ENCODE measurements around the gene RSF1.

Gene RSF1

GRCh38 chr11:77775936-77776335 is 44.6 kb downstream of the RSF1 start:
- no peak overlapping the region for H3K4me3 ChIP-seq (ENCODE audit: low read length)
- peaks cover 7% of the 10 kb centered on the region for H3K4me1 ChIP-seq (ENCODE audit: control insufficient read depth, low read depth, low read length)
- no peaks in the 10 kb centered on the region for H3K9me3 ChIP-seq (ENCODE audit: control insufficient read depth, low read depth, low read length)
- H3K27ac ChIP-seq (ENCODE audit: low read length): no peak overlapping the region
- H3K9ac ChIP-seq (ENCODE audit: low read length): no peak overlapping the region
- no peaks in the 10 kb centered on the region for H3K27me3 ChIP-seq (ENCODE audit: control insufficient read depth, insufficient read depth, low read length)
- peaks cover 7% of the 10 kb centered on the region for H3K36me3 ChIP-seq (ENCODE audit: control insufficient read depth, low read depth, low read length)

- no peak overlapping the region for H3K9ac ChIP-seq (ENCODE audit: low read length)
- no peak overlapping the region for H3K4me3 ChIP-seq (ENCODE audit: low read length)
- H3K9me3 ChIP-seq (ENCODE audit: control insufficient read depth, low read depth, low read length): no peaks in the 10 kb centered on the region
- no peaks in the 10 kb centered on the region for H3K27me3 ChIP-seq (ENCODE audit: control insufficient read depth, insufficient read depth, low read length)
- no peak overlapping the region for H3K27ac ChIP-seq (ENCODE audit: low read length)
- peaks cover 9% of the 10 kb centered on the region for H3K4me1 ChIP-seq (ENCODE audit: control insufficient read depth, low read depth, low read length)
- peaks cover 7% of the 10 kb centered on the region for H3K36me3 ChIP-seq (ENCODE audit: control insufficient read depth, low read depth, low read length)
Measured at GRCh38 chr11:77771135-77771534, 49.4 kb downstream of the RSF1 start.

GRCh38 chr11:77770629-77771028 is 49.9 kb downstream of the RSF1 start:
- Histone ChIP-seq H3K4me3 (ENCODE audit: low read length) (no peak overlapping the region), H3K9ac (ENCODE audit: low read length) (no peak overlapping the region), H3K9me3 (ENCODE audit: control insufficient read depth, low read depth, low read length) (no peaks in the 10 kb centered on the region), H3K4me1 (ENCODE audit: control insufficient read depth, low read depth, low read length) (peaks cover 9% of the 10 kb centered on the region), H3K27me3 (ENCODE audit: control insufficient read depth, insufficient read depth, low read length) (no peaks in the 10 kb centered on the region), H3K36me3 (ENCODE audit: control insufficient read depth, low read depth, low read length) (peaks cover 3% of the 10 kb centered on the region), H3K27ac (ENCODE audit: low read length) (no peak overlapping the region)

GRCh38 chr11:77762426-77762825 is 58.1 kb downstream of the RSF1 start:
- H3K9me3 ChIP-seq (ENCODE audit: control insufficient read depth, low read depth, low read length): no peaks in the 10 kb centered on the region
- no peak overlapping the region for H3K27ac ChIP-seq (ENCODE audit: low read length)
- no peaks in the 10 kb centered on the region for H3K27me3 ChIP-seq (ENCODE audit: control insufficient read depth, insufficient read depth, low read length)
- no peak overlapping the region for H3K9ac ChIP-seq (ENCODE audit: low read length)
- H3K4me1 ChIP-seq (ENCODE audit: control insufficient read depth, low read depth, low read length): peaks cover 2% of the 10 kb centered on the region
- H3K36me3 ChIP-seq (ENCODE audit: control insufficient read depth, low read depth, low read length): peaks cover 19% of the 10 kb centered on the region
- H3K4me3 ChIP-seq (ENCODE audit: low read length): no peak overlapping the region

- H3K9ac ChIP-seq (ENCODE audit: low read length): no peak overlapping the region
- H3K4me1 ChIP-seq (ENCODE audit: control insufficient read depth, low read depth, low read length): no peaks in the 10 kb centered on the region
- H3K27ac ChIP-seq (ENCODE audit: low read length): no peak overlapping the region
- H3K4me3 ChIP-seq (ENCODE audit: low read length): no peak overlapping the region
- H3K27me3 ChIP-seq (ENCODE audit: control insufficient read depth, insufficient read depth, low read length): no peaks in the 10 kb centered on the region
- peaks cover 19% of the 10 kb centered on the region for H3K36me3 ChIP-seq (ENCODE audit: control insufficient read depth, low read depth, low read length)
- no peaks in the 10 kb centered on the region for H3K9me3 ChIP-seq (ENCODE audit: control insufficient read depth, low read depth, low read length)
Measured at GRCh38 chr11:77761491-77761890, 59.0 kb downstream of the RSF1 start.

GRCh38 chr11:77758331-77758730 is 62.2 kb downstream of the RSF1 start:
- Histone ChIP-seq H3K4me3 (ENCODE audit: low read length) (no peak overlapping the region), H3K27ac (ENCODE audit: low read length) (no peak overlapping the region), H3K27me3 (ENCODE audit: control insufficient read depth, insufficient read depth, low read length) (no peaks in the 10 kb centered on the region), H3K36me3 (ENCODE audit: control insufficient read depth, low read depth, low read length) (peaks cover 7% of the 10 kb centered on the region), H3K9ac (ENCODE audit: low read length) (no peak overlapping the region), H3K4me1 (ENCODE audit: control insufficient read depth, low read depth, low read length) (peaks cover 8% of the 10 kb centered on the region), H3K9me3 (ENCODE audit: control insufficient read depth, low read depth, low read length) (no peaks in the 10 kb centered on the region)

- no peak overlapping the region for H3K9ac ChIP-seq (ENCODE audit: low read length)
Measured at GRCh38 chr11:77753230-77753629, 67.3 kb downstream of the RSF1 start.

GRCh38 chr11:77752516-77752915 is 68.0 kb downstream of the RSF1 start:
- Histone ChIP-seq H3K36me3 (ENCODE audit: control insufficient read depth, low read depth, low read length) (peaks cover 4% of the 10 kb centered on the region), H3K27ac (ENCODE audit: low read length) (peak overlapping the region; percentile 18), H3K9me3 (ENCODE audit: control insufficient read depth, low read depth, low read length) (no peaks in the 10 kb centered on the region), H3K4me3 (ENCODE audit: low read length) (peak overlapping the region; percentile 18), H3K9ac (ENCODE audit: low read length) (no peak overlapping the region), H3K4me1 (ENCODE audit: control insufficient read depth, low read depth, low read length) (peaks cover 45% of the 10 kb centered on the region), H3K27me3 (ENCODE audit: control insufficient read depth, insufficient read depth, low read length) (no peaks in the 10 kb centered on the region)

More at GRCh38 chr11:77753230-77753629, 67.3 kb downstream of the RSF1 start:
- Histone ChIP-seq H3K4me3 (ENCODE audit: low read length) (peak overlapping the region; percentile 18), H3K4me1 (ENCODE audit: control insufficient read depth, low read depth, low read length) (peaks cover 41% of the 10 kb centered on the region), H3K9me3 (ENCODE audit: control insufficient read depth, low read depth, low read length) (no peaks in the 10 kb centered on the region), H3K27me3 (ENCODE audit: control insufficient read depth, insufficient read depth, low read length) (no peaks in the 10 kb centered on the region), H3K36me3 (ENCODE audit: control insufficient read depth, low read depth, low read length) (peaks cover 5% of the 10 kb centered on the region), H3K27ac (ENCODE audit: low read length) (peak overlapping the region; percentile 7)

- no peak overlapping the region for H3K27ac ChIP-seq (ENCODE audit: low read length)
- peaks cover 47% of the 10 kb centered on the region for H3K4me1 ChIP-seq (ENCODE audit: control insufficient read depth, low read depth, low read length)
- H3K36me3 ChIP-seq (ENCODE audit: control insufficient read depth, low read depth, low read length): peaks cover 4% of the 10 kb centered on the region
- H3K9ac ChIP-seq (ENCODE audit: low read length): no peak overlapping the region
- H3K4me3 ChIP-seq (ENCODE audit: low read length): no peak overlapping the region
- H3K9me3 ChIP-seq (ENCODE audit: control insufficient read depth, low read depth, low read length): no peaks in the 10 kb centered on the region
- H3K27me3 ChIP-seq (ENCODE audit: control insufficient read depth, insufficient read depth, low read length): no peaks in the 10 kb centered on the region
Measured at GRCh38 chr11:77750394-77751156, 69.9 kb downstream of the RSF1 start.

- Histone ChIP-seq H3K9me3 (ENCODE audit: control insufficient read depth, low read depth, low read length) (no peaks in the 10 kb centered on the region), H3K9ac (ENCODE audit: low read length) (no peak overlapping the region), H3K4me1 (ENCODE audit: control insufficient read depth, low read depth, low read length) (peaks cover 47% of the 10 kb centered on the region), H3K36me3 (ENCODE audit: control insufficient read depth, low read depth, low read length) (peaks cover 4% of the 10 kb centered on the region), H3K4me3 (ENCODE audit: low read length) (no peak overlapping the region), H3K27ac (ENCODE audit: low read length) (no peak overlapping the region), H3K27me3 (ENCODE audit: control insufficient read depth, insufficient read depth, low read length) (no peaks in the 10 kb centered on the region)
Measured at GRCh38 chr11:77749232-77749631, 71.3 kb downstream of the RSF1 start.

- Histone ChIP-seq H3K36me3 (ENCODE audit: control insufficient read depth, low read depth, low read length) (peaks cover 4% of the 10 kb centered on the region), H3K27me3 (ENCODE audit: control insufficient read depth, insufficient read depth, low read length) (no peaks in the 10 kb centered on the region), H3K4me3 (ENCODE audit: low read length) (no peak overlapping the region)
Measured at GRCh38 chr11:77748266-77748665, 72.3 kb downstream of the RSF1 start.

GRCh38 chr11:77747381-77747969 is 73.0 kb downstream of the RSF1 start:
- Histone ChIP-seq H3K36me3 (ENCODE audit: control insufficient read depth, low read depth, low read length) (peaks cover 4% of the 10 kb centered on the region), H3K4me3 (ENCODE audit: low read length) (no peak overlapping the region), H3K4me1 (ENCODE audit: control insufficient read depth, low read depth, low read length) (peaks cover 30% of the 10 kb centered on the region), H3K9me3 (ENCODE audit: control insufficient read depth, low read depth, low read length) (no peaks in the 10 kb centered on the region), H3K27ac (ENCODE audit: low read length) (no peak overlapping the region), H3K27me3 (ENCODE audit: control insufficient read depth, insufficient read depth, low read length) (no peaks in the 10 kb centered on the region), H3K9ac (ENCODE audit: low read length) (no peak overlapping the region)

More at GRCh38 chr11:77748266-77748665, 72.3 kb downstream of the RSF1 start:
- Histone ChIP-seq H3K27ac (ENCODE audit: low read length) (no peak overlapping the region), H3K9ac (ENCODE audit: low read length) (no peak overlapping the region), H3K4me1 (ENCODE audit: control insufficient read depth, low read depth, low read length) (peaks cover 38% of the 10 kb centered on the region), H3K9me3 (ENCODE audit: control insufficient read depth, low read depth, low read length) (no peaks in the 10 kb centered on the region)

Measured in iPS-18a (cell line).